B cell (primary cell): ENCODE measurements around the gene WDR18. TPM values are rescaled to one million over a fixed set of nuclear protein-coding genes. Genes with fewer than 3 reads are reported as not detected.

Experiments used
- ATAC-seq: fragments of 200-7000 bp; cut with Tn5 transposase; one replicate; pipeline ENCODE4 v1.10.0; 2021; ENCODE audit warnings: low read depth, mild to moderate bottlenecking, moderate number of reproducible peaks, moderate library complexity
- CTCF ChIA-PET: fragments of 350-600 bp; sonication (Branson Sonifier 250); formaldehyde crosslinking; loops from one replicate; lab custom pipeline; 2021; ENCODE audit warnings: antibody characterized with exemption, inconsistent platforms; lab: Charles Lee
- POLR2A ChIA-PET: fragments of 350-600 bp; sonication (Branson Sonifier 250); formaldehyde crosslinking; loops from one replicate; lab custom pipeline; 2021; ENCODE audit warnings: antibody characterized with exemption; lab: Charles Lee
- DNase-seq: peaks from one replicate; pipeline ENCODE4 v3.0.0; 2013
- H2AFZ ChIP-seq: 2 replicates; pipeline ENCODE4 v1.6.1; 2012; ENCODE audit warnings: mild to moderate bottlenecking, low read depth, low read length; ENCODE audit not compliant: insufficient read depth, poor library complexity, severe bottlenecking
- H3K27ac ChIP-seq, 2 donors: 1 replicate in 1 of 2; 2 replicates in 1 of 2; pipeline ENCODE4 v1.5.1; 2012 to 2013; ENCODE audit warnings: low read length in 2 of 2, mild to moderate bottlenecking in 2 of 2, moderate library complexity in 1 of 2
- H3K27me3 ChIP-seq, 4 experiments: fragments of 200-600 bp in 1 of 4; sonication (generic) in 1 of 4; replicated peaks in 1 of 4; 1 replicate in 2 of 4; 2 replicates in 2 of 4; pipeline versions ENCODE4 v1.6.1 to v1.7.0; 2013 to 2016; ENCODE audit warnings: low read length in 3 of 4, mild to moderate bottlenecking in 2 of 4, mixed read lengths in 1 of 4, moderate library complexity in 1 of 4; ENCODE audit not compliant: insufficient read depth in 4 of 4, control insufficient read depth in 3 of 4; ENCODE audit errors: control extremely low read depth in 1 of 4
- H3K36me3 ChIP-seq, 2 experiments: replicated peaks in 1 of 2; 1 replicate in 1 of 2; 2 replicates in 1 of 2; pipeline versions ENCODE4 v1.6.1 to v1.7.1; 2013; ENCODE audit warnings: low read length in 1 of 2; ENCODE audit not compliant: insufficient read depth in 2 of 2, control insufficient read depth in 1 of 2; ENCODE audit errors: control extremely low read depth in 1 of 2, extremely low read depth in 1 of 2
- H3K4me1 ChIP-seq, 2 donors: fragments of 200-600 bp in 1 of 2; sonication (generic) in 1 of 2; 1 replicate in 1 of 2; 2 replicates in 1 of 2; pipeline versions ENCODE4 v1.5.1 to v1.6.1; 2013 to 2017; ENCODE audit warnings: low read length in 2 of 2; ENCODE audit not compliant: control insufficient read depth in 2 of 2, insufficient read depth in 2 of 2
- H3K4me2 ChIP-seq: replicated peaks from 2 replicates; pipeline ENCODE3; 2012; ENCODE audit warnings: mild to moderate bottlenecking, low read depth, low read length; ENCODE audit not compliant: poor library complexity, severe bottlenecking
- H3K4me3 ChIP-seq, 5 experiments: fragments of 200-600 bp in 1 of 5; sonication (generic) in 1 of 5; 1 replicate in 3 of 5; 2 replicates in 2 of 5; pipeline versions ENCODE4 v1.5.1 to v1.7.0; 2011 to 2016; ENCODE audit warnings: low read length in 4 of 5, mild to moderate bottlenecking in 4 of 5, low read depth in 2 of 5, control low read depth in 1 of 5, moderate library complexity in 1 of 5; ENCODE audit not compliant: insufficient read depth in 1 of 5; ENCODE audit errors: control extremely low read depth in 1 of 5, extremely low read depth in 1 of 5
- H3K79me2 ChIP-seq: fragments of 200-600 bp; sonication (generic); one replicate; pipeline ENCODE4 v1.6.0; 2016; ENCODE audit warnings: low read length; ENCODE audit not compliant: control insufficient read depth, insufficient read depth
- H3K9ac ChIP-seq: fragments of 200-600 bp; sonication (generic); 2 replicates; pipeline ENCODE4 v1.6.1; 2017; ENCODE audit warnings: mild to moderate bottlenecking, low read length, moderate library complexity
- H3K9me3 ChIP-seq, 3 donors: one replicate each; pipeline versions ENCODE4 v1.6.1 to v1.7.1; 2013; ENCODE audit warnings: low read length in 2 of 3; ENCODE audit not compliant: control insufficient read depth in 2 of 3, insufficient read depth in 1 of 3; ENCODE audit errors: control extremely low read depth in 1 of 3
- H4K20me1 ChIP-seq: 2 replicates; pipeline ENCODE4 v1.6.0; 2012; ENCODE audit warnings: mild to moderate bottlenecking, low read length; ENCODE audit not compliant: insufficient read depth, control insufficient read depth, poor library complexity, severe bottlenecking
- H3K27ac Mint-ChIP-seq: one replicate; pipeline ENCODE4 v1.8.0; 2021; ENCODE audit warnings: mixed read lengths
- H3K27me3 Mint-ChIP-seq: one replicate; pipeline ENCODE4 v1.8.0; 2021; ENCODE audit warnings: mixed read lengths
- H3K4me1 Mint-ChIP-seq: one replicate; pipeline ENCODE4 v1.8.0; 2021; ENCODE audit warnings: mixed read lengths
- H3K4me3 Mint-ChIP-seq: one replicate; pipeline ENCODE4 v1.8.0; 2021; ENCODE audit warnings: mixed read lengths
- H3K9me3 Mint-ChIP-seq: one replicate; pipeline ENCODE4 v1.8.0; 2022; ENCODE audit warnings: mixed read lengths; ENCODE audit not compliant: insufficient read depth
- CTCF ChIP-seq: fragments of 200-600 bp; IDR thresholded peaks from one replicate; pipeline ENCODE4 v1.8.0; 2022; ENCODE audit warnings: antibody characterized with exemption, mild to moderate bottlenecking
- EZH2 ChIP-seq: IDR thresholded peaks from 2 replicates; pipeline ENCODE4 v1.6.1; 2012; ENCODE audit warnings: borderline replicate concordance, low read depth, mild to moderate bottlenecking, moderate library complexity, low read length; ENCODE audit not compliant: insufficient read depth, poor library complexity, severe bottlenecking
- WGBS: methylation state at CpG from one replicate; pipeline ENCODE4 v1.1.5; 2013; ENCODE audit warnings: missing lambda C conversion rate; ENCODE audit not compliant: insufficient coverage; 5-methylcytosine and 5-hydroxymethylcytosine counted together
- intact Hi-C: fragments of 100-400 bp; cut with micrococcal nuclease; formaldehyde crosslinking; loops from one replicate; pipeline ENCODE4 v1.10.0; 2022
- polyA plus RNA-seq: library from polyadenylated mRNA; depleted of rRNA; stranded (reverse); fragments of >200 nt; gene quantifications from 2 replicates; pipeline ENCODE4 v1.2.3, GENCODE V29; 2012
- total RNA-seq, 2 donors: library from RNA; stranded (reverse); fragments of 120-200 nt in 1 of 2; gene quantifications; 1 replicate in 1 of 2; 2 replicates in 1 of 2; pipeline versions ENCODE4 v1.2.3 to v1.2.4, GENCODE V29; 2013 to 2022

WDR18 gene
- total and polyA plus RNA-seq, 2 donors (not counting 1 experiment from before 2014, with no cell fraction given), result 48.5 to 60.5 TPM

DNA sequence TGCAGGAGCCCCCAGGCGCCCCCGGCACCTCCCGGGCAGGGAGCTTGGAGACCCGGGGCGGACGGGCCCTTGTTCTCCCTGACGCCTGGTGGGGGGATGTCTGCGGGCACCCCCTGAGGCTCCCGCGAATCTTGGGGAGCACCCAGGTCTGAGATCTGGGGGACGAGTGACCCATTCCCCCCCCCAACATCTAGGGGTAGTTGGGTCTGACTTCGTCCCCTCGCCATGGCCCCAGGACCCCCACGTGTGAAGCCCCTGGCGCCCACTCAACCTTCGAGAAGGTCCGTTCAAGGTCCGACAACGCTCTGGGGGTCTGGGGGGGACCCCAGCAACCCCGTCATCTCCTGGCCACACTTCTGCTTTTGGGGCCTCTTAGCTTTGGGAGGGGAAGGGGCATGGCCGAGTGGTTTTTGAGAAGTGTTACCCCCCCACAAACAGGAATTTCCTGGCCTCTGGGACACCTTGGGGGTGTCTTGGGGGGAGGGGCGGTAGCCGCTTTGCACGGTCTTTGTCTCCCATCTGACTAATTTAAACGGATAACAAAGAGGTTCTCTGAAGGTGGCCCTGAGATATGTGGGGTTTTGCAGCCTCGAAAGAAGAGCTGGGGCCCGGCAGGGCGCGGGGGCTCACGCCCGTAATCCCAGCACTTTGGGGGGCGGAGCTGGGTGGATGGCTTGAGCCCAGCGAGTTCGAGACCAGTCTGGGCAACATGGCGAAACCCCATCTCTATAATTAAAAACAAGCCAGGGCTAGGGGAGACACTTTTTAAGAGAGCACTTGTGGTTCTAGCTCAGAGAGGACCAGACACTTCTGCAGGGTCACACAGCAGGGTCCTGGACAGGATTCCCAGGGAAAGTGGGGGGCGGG is 42.9 kb downstream of the WDR18 start:
- H3K79me2 ChIP-seq, result peaks cover 52% of the 10 kb centered on the region
- intact Hi-C loops, result loop anchor here (10.0 kb wide), 1 partner anchor 218 kb away; the partner anchor contains the start of genes ATP5F1D and MIDN
- Mint-ChIP-seq H3K4me1 (peaks cover 24% of the 10 kb centered on the region), H3K9me3 (no peaks in the 10 kb centered on the region), H3K4me3 (peak overlapping the region; percentile 94), H3K27me3 (no peaks in the 10 kb centered on the region), H3K27ac (peak overlapping the region; percentile 91)
- H3K4me3 ChIP-seq, result peak overlapping the region; percentile 60 to 99 (median 87)
- H3K27ac ChIP-seq, result peak overlapping the region; percentile 72 to 85
- ChIA-PET POLR2A (interaction anchor here (0.5 to 6.9 kb wide), 19 partner anchors 8 to 302 kb away, joined by 3 to 91 read pairs (median 5); partner anchors contain the start of genes ABCA7, ARHGAP45, CIRBP and WDR18), CTCF (interaction anchor here (1.2 to 3.9 kb wide), 11 partner anchors 9 to 217 kb away, joined by 3 to 16 read pairs (median 9); partner anchors contain the start of genes ABCA7, ARHGAP45 and WDR18)
- WGBS, result 0% methylated on average over 26 of the region's 36 CpGs
- H3K9ac ChIP-seq, result peak overlapping the region; percentile 87
- TF ChIP-seq EZH2 (no peak), CTCF (no peak)
- peak overlapping the region; percentile 91 for H3K4me2 ChIP-seq
- peaks cover 52% of the 10 kb centered on the region for H4K20me1 ChIP-seq
- peaks cover 0 to 21% of the 10 kb centered on the region in 2 experiments for H3K36me3 ChIP-seq
- no peaks in the 10 kb centered on the region for H3K9me3 ChIP-seq
- ATAC-seq (peak; percentile 31), DNase-seq (peak; percentile 82)
- peak overlapping the region; percentile 78 for H2AFZ ChIP-seq
- peaks cover 16 to 31% of the 10 kb centered on the region in 2 donors for H3K4me1 ChIP-seq
- no peaks in the 10 kb centered on the region for H3K27me3 ChIP-seq
